Neural cell (in vitro differentiated cells): ENCODE measurements around the gene IGSF21. TPM values are rescaled to one million over a fixed set of nuclear protein-coding genes. Genes with fewer than 3 reads are reported as not detected.

Experiments used
- H2AFZ ChIP-seq: fragments of 200-600, 300-800 bp; sonication (generic), shearing (Covaris generic); 2 replicates; pipeline ENCODE4 v1.6.0; 2014; ENCODE audit warnings: low read depth, mild to moderate bottlenecking, antibody characterized with exemption, low read length, moderate library complexity
- H3F3A ChIP-seq: fragments of 200-600 bp; shearing (Covaris generic); 2 replicates; pipeline ENCODE4 v1.6.1; 2016; ENCODE audit warnings: mild to moderate bottlenecking, moderate library complexity, mixed read lengths, antibody characterized with exemption, low read length; ENCODE audit not compliant: insufficient read depth, poor library complexity, severe bottlenecking
- H3K27ac ChIP-seq: fragments of 200-600, 300-800 bp; sonication (generic), shearing (Covaris generic); 2 replicates; pipeline ENCODE4 v1.5.1; 2014; ENCODE audit warnings: mild to moderate bottlenecking, low read length, moderate library complexity
- H3K27me3 ChIP-seq: fragments of 300-800, 200-600 bp; sonication (generic), shearing (Covaris generic); 2 replicates; pipeline ENCODE4 v1.6.0; 2014; ENCODE audit warnings: mild to moderate bottlenecking, low read depth, low read length, moderate library complexity; ENCODE audit not compliant: insufficient read depth
- H3K36me3 ChIP-seq: fragments of 300-800, 200-600 bp; sonication (generic), shearing (Covaris generic); 2 replicates; pipeline ENCODE4 v1.5.1; 2014; ENCODE audit warnings: mild to moderate bottlenecking, antibody characterized with exemption, low read length, moderate library complexity; ENCODE audit not compliant: insufficient read depth
- H3K4me2 ChIP-seq: fragments of 300-800, 200-600 bp; sonication (generic), shearing (Covaris generic); 2 replicates; pipeline ENCODE4 v1.6.0; 2014; ENCODE audit warnings: mild to moderate bottlenecking, low read length
- H3K4me3 ChIP-seq: fragments of 300-800, 200-600 bp; sonication (generic), shearing (Covaris generic); 2 replicates; pipeline ENCODE4 v1.5.1; 2014; ENCODE audit warnings: mild to moderate bottlenecking, low read length, moderate library complexity
- H3K79me2 ChIP-seq: fragments of 200-600 bp; shearing (Covaris generic); replicated peaks from 2 replicates; pipeline ENCODE4 v1.6.0; 2014; ENCODE audit warnings: mild to moderate bottlenecking, low read length, moderate library complexity; ENCODE audit not compliant: insufficient read depth
- H3K9ac ChIP-seq: fragments of 300-800, 200-600 bp; sonication (generic), shearing (Covaris generic); 2 replicates; pipeline ENCODE4 v1.6.1; 2016; ENCODE audit warnings: mild to moderate bottlenecking, low read length, mixed read lengths
- H3K9me2 ChIP-seq: fragments of 200-600 bp; shearing (Covaris generic); 2 replicates; pipeline ENCODE4 v1.6.1; 2016; ENCODE audit warnings: mild to moderate bottlenecking, low read length, mixed read lengths; ENCODE audit not compliant: insufficient read depth
- H3K9me3 ChIP-seq: fragments of 200-600, 300-800 bp; sonication (generic), shearing (Covaris generic); 2 replicates; pipeline ENCODE4 v1.6.1; 2016; ENCODE audit warnings: mild to moderate bottlenecking, mixed run types, low read length, moderate library complexity, mixed read lengths
- H4K20me1 ChIP-seq: fragments of 200-600 bp; shearing (Covaris generic); 2 replicates; pipeline ENCODE4 v1.6.1; 2016; ENCODE audit warnings: mild to moderate bottlenecking, mixed run types; ENCODE audit not compliant: insufficient read depth
- CTCF ChIP-seq: fragments of 450-650 bp; IDR thresholded peaks from 2 replicates; pipeline ENCODE4 v1.5.1; 2014; ENCODE audit warnings: antibody characterized with exemption, mild to moderate bottlenecking, moderate library complexity; ENCODE audit not compliant: poor library complexity, severe bottlenecking
- EP300 ChIP-seq: fragments of 450-650 bp; conservative IDR thresholded peaks from 2 replicates; pipeline ENCODE4 v1.6.1; 2014; ENCODE audit warnings: antibody characterized with exemption, mild to moderate bottlenecking, moderate library complexity; ENCODE audit not compliant: poor library complexity, severe bottlenecking
- EZH2 ChIP-seq: fragments of 200-600, 300-800 bp; shearing (Covaris generic), sonication (generic); IDR thresholded peaks from 2 replicates; pipeline ENCODE4 v1.6.1; 2014; ENCODE audit warnings: antibody characterized with exemption, low read length, borderline replicate concordance, mild to moderate bottlenecking; ENCODE audit not compliant: insufficient read depth, poor library complexity, severe bottlenecking
- MXI1 ChIP-seq: fragments of 450-650 bp; conservative IDR thresholded peaks from 2 replicates; pipeline ENCODE4 v1.6.1; 2014; ENCODE audit warnings: antibody characterized with exemption, mild to moderate bottlenecking; ENCODE audit not compliant: poor library complexity, severe bottlenecking
- POLR2AphosphoS5 ChIP-seq: IDR thresholded peaks from 2 replicates; pipeline ENCODE4 v1.6.1; 2012
- RAD21 ChIP-seq: fragments of 450-650 bp; conservative IDR thresholded peaks from 2 replicates; pipeline ENCODE4 v1.6.1; 2014; ENCODE audit warnings: antibody characterized with exemption, mild to moderate bottlenecking, moderate library complexity
- SMC3 ChIP-seq: fragments of 450-650 bp; conservative IDR thresholded peaks from 2 replicates; pipeline ENCODE4 v1.6.1; 2014; ENCODE audit warnings: antibody characterized with exemption, mild to moderate bottlenecking, moderate library complexity; ENCODE audit not compliant: poor library complexity
- TAF1 ChIP-seq: IDR thresholded peaks from 2 replicates; pipeline ENCODE4 v1.6.1; 2012; ENCODE audit warnings: low read depth
- polyA plus RNA-seq: library from polyadenylated mRNA; depleted of rRNA; stranded (reverse); fragments of >200 nt; gene quantifications from 2 replicates; pipeline ENCODE4 v1.2.3, GENCODE V29; 2014
- TF ChIP-seq, protein P1 (sequence below): IDR thresholded peaks from 2 replicates; pipeline ENCODE4 v1.6.1; 2012; ENCODE audit warnings: borderline replicate concordance

Gene IGSF21
- polyA plus RNA-seq, 1 donor from 2014 or later = 2.4 TPM

DNA sequence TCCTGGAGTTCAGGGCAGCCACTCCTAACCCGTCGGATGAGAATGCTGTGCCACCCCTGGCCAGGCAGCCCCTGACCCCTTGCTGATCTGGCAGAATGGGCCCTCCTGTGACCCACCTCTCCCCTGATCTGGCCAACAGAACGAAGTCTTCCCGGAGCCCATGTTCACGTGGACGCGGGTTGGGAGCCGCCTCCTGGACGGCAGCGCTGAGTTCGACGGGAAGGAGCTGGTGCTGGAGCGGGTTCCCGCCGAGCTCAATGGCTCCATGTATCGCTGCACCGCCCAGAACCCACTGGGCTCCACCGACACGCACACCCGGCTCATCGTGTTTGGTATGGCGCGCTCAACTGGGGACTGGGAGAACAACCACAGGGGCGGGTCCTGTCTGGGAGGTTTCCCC, 269.1 kb downstream of the IGSF21 start:
- no peaks in the 10 kb centered on the region for H4K20me1 ChIP-seq
- no peaks in the 10 kb centered on the region for H3K36me3 ChIP-seq

GRCh38 chr1:18380288-18380687, 272.7 kb downstream of the IGSF21 start:
- Histone ChIP-seq H4K20me1 (no peaks in the 10 kb centered on the region), H3F3A (no peaks in the 10 kb centered on the region), H2AFZ (no peak overlapping the region), H3K27me3 (no peaks in the 10 kb centered on the region), H3K9me2 (no peaks in the 10 kb centered on the region), H3K9ac (no peak overlapping the region), H3K79me2 (no peaks in the 10 kb centered on the region), H3K4me2 (no peak overlapping the region), H3K27ac (no peak overlapping the region), H3K36me3 (no peaks in the 10 kb centered on the region), H3K9me3 (peaks cover 6% of the 10 kb centered on the region), H3K4me3 (no peak overlapping the region)
- no peak for TF ChIP-seq SMC3
- TF ChIP-seq CTCF = no peak
- TF ChIP-seq, protein P1, sequence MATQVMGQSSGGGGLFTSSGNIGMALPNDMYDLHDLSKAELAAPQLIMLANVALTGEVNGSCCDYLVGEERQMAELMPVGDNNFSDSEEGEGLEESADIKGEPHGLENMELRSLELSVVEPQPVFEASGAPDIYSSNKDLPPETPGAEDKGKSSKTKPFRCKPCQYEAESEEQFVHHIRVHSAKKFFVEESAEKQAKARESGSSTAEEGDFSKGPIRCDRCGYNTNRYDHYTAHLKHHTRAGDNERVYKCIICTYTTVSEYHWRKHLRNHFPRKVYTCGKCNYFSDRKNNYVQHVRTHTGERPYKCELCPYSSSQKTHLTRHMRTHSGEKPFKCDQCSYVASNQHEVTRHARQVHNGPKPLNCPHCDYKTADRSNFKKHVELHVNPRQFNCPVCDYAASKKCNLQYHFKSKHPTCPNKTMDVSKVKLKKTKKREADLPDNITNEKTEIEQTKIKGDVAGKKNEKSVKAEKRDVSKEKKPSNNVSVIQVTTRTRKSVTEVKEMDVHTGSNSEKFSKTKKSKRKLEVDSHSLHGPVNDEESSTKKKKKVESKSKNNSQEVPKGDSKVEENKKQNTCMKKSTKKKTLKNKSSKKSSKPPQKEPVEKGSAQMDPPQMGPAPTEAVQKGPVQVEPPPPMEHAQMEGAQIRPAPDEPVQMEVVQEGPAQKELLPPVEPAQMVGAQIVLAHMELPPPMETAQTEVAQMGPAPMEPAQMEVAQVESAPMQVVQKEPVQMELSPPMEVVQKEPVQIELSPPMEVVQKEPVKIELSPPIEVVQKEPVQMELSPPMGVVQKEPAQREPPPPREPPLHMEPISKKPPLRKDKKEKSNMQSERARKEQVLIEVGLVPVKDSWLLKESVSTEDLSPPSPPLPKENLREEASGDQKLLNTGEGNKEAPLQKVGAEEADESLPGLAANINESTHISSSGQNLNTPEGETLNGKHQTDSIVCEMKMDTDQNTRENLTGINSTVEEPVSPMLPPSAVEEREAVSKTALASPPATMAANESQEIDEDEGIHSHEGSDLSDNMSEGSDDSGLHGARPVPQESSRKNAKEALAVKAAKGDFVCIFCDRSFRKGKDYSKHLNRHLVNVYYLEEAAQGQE = no peak
- no peak for TF ChIP-seq MXI1
- TF ChIP-seq TAF1 = no peak
- no peak for TF ChIP-seq POLR2AphosphoS5
- no peak for TF ChIP-seq EZH2
- TF ChIP-seq RAD21 = no peak
- TF ChIP-seq EP300 = no peak

More for the DNA sequence above, 269.1 kb downstream of the IGSF21 start:
- Histone ChIP-seq H3K4me3 (no peak overlapping the region), H3K9me3 (peaks cover 6% of the 10 kb centered on the region), H3K79me2 (no peaks in the 10 kb centered on the region), H3K9ac (no peak overlapping the region), H3K4me2 (no peak overlapping the region), H2AFZ (no peak overlapping the region), H3K27ac (no peak overlapping the region), H3K27me3 (no peaks in the 10 kb centered on the region), H3F3A (no peaks in the 10 kb centered on the region), H3K9me2 (no peaks in the 10 kb centered on the region)
- TF ChIP-seq POLR2AphosphoS5 (no peak), TAF1 (no peak), CTCF (no peak), SMC3 (no peak), EP300 (no peak), EZH2 (no peak), RAD21 (no peak), MXI1 (no peak)
- TF ChIP-seq, protein P1 = no peak
